CD4-positive, alpha-beta T cell (primary cell): ENCODE measurements around the gene EDN3. TPM values are rescaled to one million over a fixed set of nuclear protein-coding genes. Genes with fewer than 3 reads are reported as not detected.

Experiments
- ATAC-seq: fragments of 200-7000 bp; cut with Tn5 transposase; one replicate; pipeline ENCODE4 v1.10.0; 2022; ENCODE audit warnings: mild to moderate bottlenecking; ENCODE audit not compliant: poor library complexity
- CTCF ChIA-PET: fragments of 350-600 bp; sonication (Branson Sonifier 250); formaldehyde crosslinking; loops from one replicate; lab custom pipeline; 2021; ENCODE audit warnings: antibody characterized with exemption, inconsistent platforms; lab: Charles Lee
- POLR2A ChIA-PET: fragments of 350-600 bp; sonication (Branson Sonifier 250); formaldehyde crosslinking; loops from one replicate; lab custom pipeline; 2021; ENCODE audit warnings: antibody characterized with exemption, inconsistent platforms; lab: Charles Lee
- DNase-seq, 14 experiments: peaks; one replicate each; pipeline ENCODE4 v3.0.0-alpha.2; 2013 to 2020; ENCODE audit warnings: mixed read lengths in 2 of 14
- H3K27ac ChIP-seq, 2 donors: one replicate each; pipeline versions ENCODE4 v1.5.1 to v1.7.0; 2013; ENCODE audit warnings: low read length in 2 of 2, low read depth in 1 of 2, mild to moderate bottlenecking in 1 of 2
- H3K27me3 ChIP-seq, 2 experiments: 1 replicate in 1 of 2; 2 replicates in 1 of 2; pipeline versions ENCODE4 v1.6.1 to v1.7.0; 2013; ENCODE audit warnings: low read length in 2 of 2, control low read depth in 1 of 2, mild to moderate bottlenecking in 1 of 2, moderate library complexity in 1 of 2; ENCODE audit not compliant: insufficient read depth in 2 of 2, control insufficient read depth in 1 of 2
- H3K36me3 ChIP-seq: one replicate; pipeline ENCODE4 v1.6.1; 2013; ENCODE audit warnings: low read length, control low read depth; ENCODE audit not compliant: insufficient read depth
- H3K4me1 ChIP-seq: one replicate; pipeline ENCODE4 v1.6.1; 2013; ENCODE audit warnings: low read length, control low read depth; ENCODE audit not compliant: insufficient read depth
- H3K4me3 ChIP-seq: one replicate; pipeline ENCODE4 v1.5.1; 2013; ENCODE audit warnings: mild to moderate bottlenecking, low read length, moderate library complexity
- H3K9me3 ChIP-seq, 2 experiments: 1 replicate in 1 of 2; 2 replicates in 1 of 2; pipeline versions ENCODE4 v1.6.1 to v1.7.0; 2013; ENCODE audit warnings: low read length in 2 of 2, mild to moderate bottlenecking in 2 of 2, control low read depth in 1 of 2, moderate library complexity in 1 of 2; ENCODE audit not compliant: control insufficient read depth in 1 of 2, insufficient read depth in 1 of 2
- H3K27ac Mint-ChIP-seq: one replicate; pipeline ENCODE4 v1.8.0; 2020; ENCODE audit warnings: mixed read lengths
- H3K27me3 Mint-ChIP-seq: one replicate; pipeline ENCODE4 v1.8.0; 2021; ENCODE audit warnings: mixed read lengths
- H3K36me3 Mint-ChIP-seq: one replicate; pipeline ENCODE4 v1.8.0; 2021; ENCODE audit warnings: low read depth, mixed read lengths
- H3K4me1 Mint-ChIP-seq: one replicate; pipeline ENCODE4 v1.8.0; 2021; ENCODE audit warnings: low read depth, mixed read lengths
- H3K4me3 Mint-ChIP-seq: one replicate; pipeline ENCODE4 v1.8.0; 2020; ENCODE audit warnings: mild to moderate bottlenecking, mixed read lengths
- H3K9me3 Mint-ChIP-seq: one replicate; pipeline ENCODE4 v1.8.0; 2020; ENCODE audit warnings: mixed read lengths
- intact Hi-C, 2 experiments: fragments of 100-400 bp; cut with DNase I in 1 of 2; cut with micrococcal nuclease in 1 of 2; formaldehyde crosslinking; loops; one replicate each; pipeline versions ENCODE4 v1.15.1 to v1.9.0; 2023 to 2025; cut with DNase I, micrococcal nuclease
- total RNA-seq, 174 experiments: library from RNA in 2 of 174; stranded (reverse) in 2 of 174; gene quantifications; one replicate each; pipeline ENCODE4 v1.2.3 and lab custom pipeline; 2021 to 2026
- TF ChIP-seq, protein P1 (sequence below): fragments of 200-600 bp; IDR thresholded peaks from one replicate; pipeline ENCODE4 v1.8.0; 2022; ENCODE audit warnings: antibody characterized with exemption, mild to moderate bottlenecking

Gene EDN3
- total RNA-seq, 2 experiments from 2014 or later, result 1.0 to 1.4 TPM

DNA sequence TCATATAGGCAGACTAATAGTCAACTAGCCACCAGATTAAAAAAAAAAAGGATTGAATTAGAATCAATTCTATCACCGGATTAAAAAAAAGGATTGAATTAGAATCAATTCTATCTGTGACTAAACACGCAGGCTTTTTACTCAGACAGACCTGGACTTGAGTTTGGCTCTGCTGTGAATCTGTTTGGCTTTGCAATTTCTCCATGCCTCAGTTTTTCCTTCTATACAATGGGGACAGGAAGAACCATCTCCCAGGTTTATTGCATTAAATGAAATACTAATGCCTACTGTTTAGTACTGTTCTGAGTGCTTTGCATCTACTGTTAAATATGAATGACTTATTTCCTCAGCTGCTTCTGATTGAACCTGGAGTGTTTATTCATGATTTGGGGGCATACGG lies 30.0 kb upstream of the EDN3 start:
- Mint-ChIP-seq H3K9me3 (no peaks in the 10 kb centered on the region), H3K36me3 (no peaks in the 10 kb centered on the region), H3K27ac (no peak overlapping the region), H3K4me1 (peaks cover 33% of the 10 kb centered on the region), H3K27me3 (no peaks in the 10 kb centered on the region), H3K4me3 (no peak overlapping the region)
- no peak overlapping the region for H3K4me3 ChIP-seq
- ChIA-PET CTCF (no interaction called here), POLR2A (interaction anchor here (2.6 kb wide), 1 partner anchor 17 kb away, joined by 11 read pairs; no protein-coding TSS in a partner anchor)
- no peaks in the 10 kb centered on the region for H3K9me3 ChIP-seq
- peaks cover 0 to 5% of the 10 kb centered on the region in 2 experiments for H3K27me3 ChIP-seq
- TF ChIP-seq, protein P1, sequence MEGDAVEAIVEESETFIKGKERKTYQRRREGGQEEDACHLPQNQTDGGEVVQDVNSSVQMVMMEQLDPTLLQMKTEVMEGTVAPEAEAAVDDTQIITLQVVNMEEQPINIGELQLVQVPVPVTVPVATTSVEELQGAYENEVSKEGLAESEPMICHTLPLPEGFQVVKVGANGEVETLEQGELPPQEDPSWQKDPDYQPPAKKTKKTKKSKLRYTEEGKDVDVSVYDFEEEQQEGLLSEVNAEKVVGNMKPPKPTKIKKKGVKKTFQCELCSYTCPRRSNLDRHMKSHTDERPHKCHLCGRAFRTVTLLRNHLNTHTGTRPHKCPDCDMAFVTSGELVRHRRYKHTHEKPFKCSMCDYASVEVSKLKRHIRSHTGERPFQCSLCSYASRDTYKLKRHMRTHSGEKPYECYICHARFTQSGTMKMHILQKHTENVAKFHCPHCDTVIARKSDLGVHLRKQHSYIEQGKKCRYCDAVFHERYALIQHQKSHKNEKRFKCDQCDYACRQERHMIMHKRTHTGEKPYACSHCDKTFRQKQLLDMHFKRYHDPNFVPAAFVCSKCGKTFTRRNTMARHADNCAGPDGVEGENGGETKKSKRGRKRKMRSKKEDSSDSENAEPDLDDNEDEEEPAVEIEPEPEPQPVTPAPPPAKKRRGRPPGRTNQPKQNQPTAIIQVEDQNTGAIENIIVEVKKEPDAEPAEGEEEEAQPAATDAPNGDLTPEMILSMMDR, result no peak
- no peak for ATAC-seq
- no peak for DNase-seq
- intact Hi-C loops, result no loop called here
- H3K27ac ChIP-seq, result no peak overlapping the region
- H3K4me1 ChIP-seq, result peaks cover 6% of the 10 kb centered on the region
- no peaks in the 10 kb centered on the region for H3K36me3 ChIP-seq

GRCh38 chr20:59273739-59274357 lies 26.6 kb upstream of the EDN3 start:
- Histone ChIP-seq H3K4me1 (peaks cover 6% of the 10 kb centered on the region), H3K9me3 (no peaks in the 10 kb centered on the region), H3K36me3 (no peaks in the 10 kb centered on the region), H3K27me3 (peaks cover 0 to 5% of the 10 kb centered on the region in 2 experiments), H3K4me3 (no peak overlapping the region), H3K27ac (no peak overlapping the region)
- no peaks in the 10 kb centered on the region for H3K9me3 Mint-ChIP-seq
- no peak overlapping the region for H3K4me3 Mint-ChIP-seq
- H3K27ac Mint-ChIP-seq, result peak overlapping the region; percentile 5
- H3K27me3 Mint-ChIP-seq, result no peaks in the 10 kb centered on the region
- ATAC-seq (peak; percentile 49), DNase-seq (peak in 1 of 14 experiments; percentile 10)
- CTCF ChIA-PET, result no interaction called here
- POLR2A ChIA-PET, result interaction anchor here (0.7 kb wide), 1 partner anchor 20 kb away, joined by 3 read pairs; no protein-coding TSS in a partner anchor
- TF ChIP-seq, protein P1, result no peak
- H3K4me1 Mint-ChIP-seq, result peaks cover 33% of the 10 kb centered on the region
- intact Hi-C loops, result no loop called here
- H3K36me3 Mint-ChIP-seq, result no peaks in the 10 kb centered on the region

DNA sequence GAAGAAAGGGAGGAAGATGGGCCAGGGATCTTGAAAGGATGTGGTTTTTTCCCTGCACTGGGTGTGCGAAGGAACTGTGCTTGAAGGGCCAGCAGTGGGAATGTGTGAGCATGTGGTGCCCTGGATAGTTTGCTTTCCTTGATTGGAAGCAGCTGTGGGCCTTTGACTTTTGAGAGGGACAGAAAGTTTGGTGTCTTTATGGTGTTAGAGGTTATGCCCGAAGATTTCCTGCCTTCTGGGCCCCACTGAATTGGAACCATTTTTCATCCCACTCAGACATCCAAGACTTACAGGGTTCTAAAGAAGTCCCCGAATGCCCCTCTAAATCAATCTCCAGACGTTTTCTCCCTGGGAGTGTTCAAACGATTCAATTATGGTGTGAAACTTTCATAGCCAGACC lies 23.5 kb upstream of the EDN3 start:
- ATAC-seq (no peak), DNase-seq (no peak)
- Histone ChIP-seq H3K9me3 (no peaks in the 10 kb centered on the region), H3K4me1 (peaks cover 6% of the 10 kb centered on the region), H3K27me3 (peaks cover 0 to 5% of the 10 kb centered on the region in 2 experiments), H3K4me3 (no peak overlapping the region), H3K27ac (no peak overlapping the region), H3K36me3 (no peaks in the 10 kb centered on the region)
- TF ChIP-seq, protein P1, result no peak
- no peak overlapping the region for H3K27ac Mint-ChIP-seq
- ChIA-PET CTCF (no interaction called here), POLR2A (interaction anchor here (1.2 kb wide), 1 partner anchor 20 kb away, joined by 4 read pairs; no protein-coding TSS in a partner anchor)
- intact Hi-C loops, result no loop called here
- H3K9me3 Mint-ChIP-seq, result no peaks in the 10 kb centered on the region
- H3K27me3 Mint-ChIP-seq, result no peaks in the 10 kb centered on the region
- H3K4me1 Mint-ChIP-seq, result peaks cover 19% of the 10 kb centered on the region
- no peak overlapping the region for H3K4me3 Mint-ChIP-seq
- no peaks in the 10 kb centered on the region for H3K36me3 Mint-ChIP-seq
